Measurements from ENCODE around the gene MGAT4D. TPM values are rescaled to one million over a fixed set of nuclear protein-coding genes. Genes with fewer than 3 reads are reported as not detected.

Gene MGAT4D
- total RNA-seq, 4 donors from 2014 or later, result not detected

DNA sequence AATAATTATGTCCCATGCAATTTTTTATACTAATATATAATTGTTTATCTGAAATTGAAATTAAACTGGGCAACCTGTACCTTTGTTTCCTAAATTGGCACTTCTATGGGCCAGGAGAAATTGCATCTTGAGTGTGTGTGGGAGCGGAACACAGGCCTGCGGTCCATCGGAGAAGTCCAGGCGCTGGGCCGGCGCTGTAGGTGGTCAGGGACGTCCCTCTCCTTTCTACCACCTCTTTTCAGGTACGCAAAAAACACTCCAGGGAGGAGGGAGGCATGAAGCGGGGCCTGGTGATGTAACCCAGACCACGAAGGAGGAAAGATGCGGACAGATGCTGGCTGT, 717 bp downstream of the MGAT4D start:
- no peak for ATAC-seq
- no peak overlapping the region for H3K27ac ChIP-seq
- no peak for TF ChIP-seq POLR2A (IDR thresholded peaks at IDR 0.05)
- no peak for TF ChIP-seq POLR2AphosphoS5 (IDR thresholded peaks at IDR 0.05)
- TF ChIP-seq, protein P1, sequence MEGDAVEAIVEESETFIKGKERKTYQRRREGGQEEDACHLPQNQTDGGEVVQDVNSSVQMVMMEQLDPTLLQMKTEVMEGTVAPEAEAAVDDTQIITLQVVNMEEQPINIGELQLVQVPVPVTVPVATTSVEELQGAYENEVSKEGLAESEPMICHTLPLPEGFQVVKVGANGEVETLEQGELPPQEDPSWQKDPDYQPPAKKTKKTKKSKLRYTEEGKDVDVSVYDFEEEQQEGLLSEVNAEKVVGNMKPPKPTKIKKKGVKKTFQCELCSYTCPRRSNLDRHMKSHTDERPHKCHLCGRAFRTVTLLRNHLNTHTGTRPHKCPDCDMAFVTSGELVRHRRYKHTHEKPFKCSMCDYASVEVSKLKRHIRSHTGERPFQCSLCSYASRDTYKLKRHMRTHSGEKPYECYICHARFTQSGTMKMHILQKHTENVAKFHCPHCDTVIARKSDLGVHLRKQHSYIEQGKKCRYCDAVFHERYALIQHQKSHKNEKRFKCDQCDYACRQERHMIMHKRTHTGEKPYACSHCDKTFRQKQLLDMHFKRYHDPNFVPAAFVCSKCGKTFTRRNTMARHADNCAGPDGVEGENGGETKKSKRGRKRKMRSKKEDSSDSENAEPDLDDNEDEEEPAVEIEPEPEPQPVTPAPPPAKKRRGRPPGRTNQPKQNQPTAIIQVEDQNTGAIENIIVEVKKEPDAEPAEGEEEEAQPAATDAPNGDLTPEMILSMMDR (IDR thresholded peaks at IDR 0.05), result no peak
- no peak for TF ChIP-seq EP300 (IDR thresholded peaks at IDR 0.05)
- H3K4me3 ChIP-seq, result peak overlapping the region in 1 of 2 donors; percentile 40
- no peaks in the 10 kb centered on the region for H3K9me3 ChIP-seq
- 87 to 94% methylated on average over 8 to 9 of the region's 11 CpGs for WGBS, 2 donors (ENCODE audit: low coverage in 1 of 2)
- peaks cover 0 to 9% (median 3%) of the 10 kb centered on the region in 3 donors for H3K4me1 ChIP-seq
- peaks cover 55% of the 10 kb centered on the region for H3K27me3 ChIP-seq
- H3K36me3 ChIP-seq, result no peaks in the 10 kb centered on the region

DNA sequence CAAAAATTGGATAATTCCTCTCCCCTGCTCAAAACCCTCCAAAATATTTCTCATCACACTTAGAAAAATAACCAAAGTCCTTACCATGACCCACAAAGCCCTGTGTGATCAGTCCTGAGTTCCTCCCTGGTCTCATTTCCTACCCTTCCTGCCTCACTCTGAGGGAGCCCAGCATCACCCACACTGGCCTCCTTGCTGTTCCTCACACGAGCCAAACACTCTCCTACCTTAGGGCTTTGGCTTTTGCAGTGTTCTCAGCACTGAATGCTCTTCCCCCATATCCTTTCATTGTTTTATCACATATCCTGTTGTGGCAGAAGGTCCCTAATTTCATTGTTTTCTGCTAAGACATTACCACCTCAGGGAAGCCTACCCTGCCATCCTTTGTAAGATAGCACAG, 12.2 kb downstream of the MGAT4D start:
- Histone ChIP-seq H3K4me1 (no peaks in the 10 kb centered on the region), H3K4me3 (no peak overlapping the region), H3K36me3 (no peaks in the 10 kb centered on the region), H3K27me3 (no peaks in the 10 kb centered on the region), H3K9me3 (peaks cover 0 to 9% (median 0%) of the 10 kb centered on the region in 3 donors), H3K27ac (no peak overlapping the region)
- WGBS, 2 donors (ENCODE audit: low coverage in 1 of 2), result 55 to 80% methylated on average over 1 of the region's 1 CpG
- no peak for ATAC-seq
- TF ChIP-seq POLR2AphosphoS5 (IDR thresholded peaks at IDR 0.05), result no peak
- TF ChIP-seq, protein P1 (IDR thresholded peaks at IDR 0.05), result no peak
- no peak for TF ChIP-seq EP300 (IDR thresholded peaks at IDR 0.05)
- TF ChIP-seq POLR2A (IDR thresholded peaks at IDR 0.05), result no peak

DNA sequence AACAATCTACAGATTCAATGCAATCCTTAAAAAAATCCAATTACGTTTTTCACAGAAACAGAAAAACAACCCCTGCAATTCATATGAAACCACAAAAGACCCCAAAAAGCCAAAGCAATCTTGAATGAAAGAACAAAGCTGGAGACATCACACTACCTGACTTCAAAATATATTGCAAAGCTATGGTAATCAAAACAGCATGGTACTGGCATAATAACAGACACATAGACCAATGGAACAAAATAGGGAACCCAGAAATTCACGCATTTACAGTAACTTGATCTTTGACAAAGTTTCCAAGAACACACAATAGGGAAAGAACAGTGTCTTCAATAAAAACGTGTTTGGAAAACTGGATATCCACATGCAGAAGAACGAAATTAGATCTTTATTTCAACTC, 14.6 kb downstream of the MGAT4D start:
- Histone ChIP-seq H3K9me3 (peaks cover 0 to 9% (median 0%) of the 10 kb centered on the region in 3 donors), H3K27ac (no peak overlapping the region), H3K4me1 (no peaks in the 10 kb centered on the region), H3K27me3 (no peaks in the 10 kb centered on the region), H3K4me3 (no peak overlapping the region), H3K36me3 (no peaks in the 10 kb centered on the region)
- WGBS, 2 donors (ENCODE audit: low coverage in 1 of 2), result 84 to 85% methylated on average over 3 to 4 of the region's 4 CpGs
- TF ChIP-seq, protein P1 (IDR thresholded peaks at IDR 0.05), result no peak
- TF ChIP-seq POLR2A (IDR thresholded peaks at IDR 0.05), result no peak
- TF ChIP-seq POLR2AphosphoS5 (IDR thresholded peaks at IDR 0.05), result no peak
- TF ChIP-seq EP300 (IDR thresholded peaks at IDR 0.05), result no peak
- ATAC-seq, result no peak

DNA sequence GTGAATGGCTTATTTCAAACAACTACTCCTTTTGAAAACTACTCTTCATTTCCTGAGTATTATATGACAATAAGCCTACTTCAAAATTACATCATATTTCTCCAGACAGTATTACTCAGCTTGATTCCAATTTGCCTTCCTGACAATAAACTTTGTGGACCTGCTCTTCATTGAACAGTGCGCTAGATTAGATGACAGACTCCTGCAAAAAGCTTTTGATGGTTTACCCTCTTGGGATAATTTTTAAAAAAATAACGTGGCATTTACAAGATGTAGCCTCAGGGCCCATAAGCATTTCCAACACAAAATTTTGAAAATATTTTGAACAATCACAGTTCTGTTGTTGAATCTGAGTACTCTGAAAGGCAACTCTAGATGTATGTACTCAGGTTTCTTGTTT, 25.9 kb downstream of the MGAT4D start:
- TF ChIP-seq POLR2A (IDR thresholded peaks at IDR 0.05) (no peak), EP300 (IDR thresholded peaks at IDR 0.05) (no peak), POLR2AphosphoS5 (IDR thresholded peaks at IDR 0.05) (no peak)
- TF ChIP-seq, protein P1 (IDR thresholded peaks at IDR 0.05), result no peak
- Histone ChIP-seq H3K36me3 (no peaks in the 10 kb centered on the region), H3K27ac (no peak overlapping the region), H3K4me1 (no peaks in the 10 kb centered on the region), H3K9me3 (no peaks in the 10 kb centered on the region), H3K4me3 (no peak overlapping the region), H3K27me3 (peaks cover 20% of the 10 kb centered on the region)
- 65 to 76% methylated on average over 2 of the region's 2 CpGs for WGBS, 2 donors (ENCODE audit: low coverage in 1 of 2)
- no peak for ATAC-seq

DNA sequence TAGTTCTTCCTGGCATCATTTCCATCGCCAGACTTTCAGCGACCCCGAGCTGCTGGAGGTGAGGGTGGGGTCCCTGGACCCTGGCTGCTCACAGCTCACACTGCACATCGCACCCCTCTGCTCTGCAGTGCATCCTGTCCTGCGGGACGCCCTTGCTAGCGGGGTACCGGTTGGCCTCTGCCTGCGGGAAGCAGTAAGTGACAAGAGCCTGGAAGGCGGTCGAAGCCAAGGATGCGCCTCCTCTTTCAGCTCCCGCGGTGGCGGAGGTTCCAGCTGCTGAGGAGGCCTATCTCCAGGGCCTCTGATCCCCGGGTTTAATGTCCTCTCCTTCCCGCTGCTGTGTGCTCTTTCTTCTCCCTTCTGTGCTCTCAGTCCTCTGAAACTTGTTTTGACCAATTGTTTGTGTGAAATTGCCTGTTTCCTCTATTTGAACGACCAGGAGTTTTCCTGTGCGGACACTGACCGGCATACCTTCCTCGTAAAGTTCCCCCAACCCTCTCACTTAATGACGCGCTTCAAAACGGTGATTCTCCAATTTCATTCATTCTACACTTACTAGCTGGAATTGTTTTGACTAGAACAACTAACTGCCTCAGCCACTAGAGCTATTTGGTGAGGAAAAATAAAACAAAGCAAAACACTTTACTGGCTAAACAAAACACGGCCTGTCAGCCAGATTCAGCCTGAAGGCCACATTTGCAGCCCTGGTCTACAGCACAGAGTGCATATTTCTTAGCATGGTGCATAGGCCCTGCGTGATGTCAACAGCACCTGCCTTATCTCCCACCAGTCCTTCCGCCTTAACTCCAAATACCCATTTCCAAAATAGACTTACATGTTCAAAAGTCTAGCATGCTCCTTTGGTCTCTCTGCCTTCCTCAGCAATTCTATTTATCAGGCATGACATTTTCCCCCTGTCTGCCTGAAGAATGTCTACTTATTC, 28.0 kb downstream of the MGAT4D start:
- TF ChIP-seq POLR2AphosphoS5 (IDR thresholded peaks at IDR 0.05) (no peak), POLR2A (IDR thresholded peaks at IDR 0.05) (no peak), EP300 (IDR thresholded peaks at IDR 0.05) (no peak)
- TF ChIP-seq, protein P1 (IDR thresholded peaks at IDR 0.05), result no peak
- H3K4me3 ChIP-seq, result no peak overlapping the region
- WGBS, 2 donors (ENCODE audit: low coverage in 1 of 2), result 55 to 70% methylated on average over 10 to 15 of the region's 27 CpGs
- H3K36me3 ChIP-seq, result no peaks in the 10 kb centered on the region
- H3K27ac ChIP-seq, result no peak overlapping the region
- no peaks in the 10 kb centered on the region for H3K4me1 ChIP-seq
- H3K9me3 ChIP-seq, result no peaks in the 10 kb centered on the region
- H3K27me3 ChIP-seq, result peaks cover 25% of the 10 kb centered on the region
- no peak for ATAC-seq

All from gastroesophageal sphincter (tissue), 4 donors.